HUES6 (cell line): ENCODE results near the gene THBD.

ENCODE experiments used
- H3K27ac ChIP-seq: 2 replicates; pipeline ENCODE4 v1.7.0; 2013; ENCODE audit warnings: low read depth, mild to moderate bottlenecking, low read length, inconsistent platforms
- H3K27me3 ChIP-seq: 2 replicates; pipeline ENCODE4 v1.6.1; 2013; ENCODE audit warnings: low read length; ENCODE audit not compliant: control insufficient read depth, insufficient read depth
- H3K36me3 ChIP-seq: 2 replicates; pipeline ENCODE4 v1.6.1; 2013; ENCODE audit warnings: low read length; ENCODE audit not compliant: control insufficient read depth, insufficient read depth
- H3K4me1 ChIP-seq: 2 replicates; pipeline ENCODE4 v1.6.1; 2013; ENCODE audit warnings: low read length; ENCODE audit not compliant: control insufficient read depth, insufficient read depth
- H3K4me3 ChIP-seq: 2 replicates; pipeline ENCODE4 v1.5.1; 2013; ENCODE audit warnings: low read depth, low read length
- H3K9ac ChIP-seq: one replicate; pipeline ENCODE4 v1.6.1; 2013; ENCODE audit warnings: mild to moderate bottlenecking, low read length
- H3K9me3 ChIP-seq: 2 replicates; pipeline ENCODE4 v1.6.1; 2013; ENCODE audit warnings: low read depth, low read length; ENCODE audit not compliant: control insufficient read depth, insufficient read depth

The THBD gene

DNA sequence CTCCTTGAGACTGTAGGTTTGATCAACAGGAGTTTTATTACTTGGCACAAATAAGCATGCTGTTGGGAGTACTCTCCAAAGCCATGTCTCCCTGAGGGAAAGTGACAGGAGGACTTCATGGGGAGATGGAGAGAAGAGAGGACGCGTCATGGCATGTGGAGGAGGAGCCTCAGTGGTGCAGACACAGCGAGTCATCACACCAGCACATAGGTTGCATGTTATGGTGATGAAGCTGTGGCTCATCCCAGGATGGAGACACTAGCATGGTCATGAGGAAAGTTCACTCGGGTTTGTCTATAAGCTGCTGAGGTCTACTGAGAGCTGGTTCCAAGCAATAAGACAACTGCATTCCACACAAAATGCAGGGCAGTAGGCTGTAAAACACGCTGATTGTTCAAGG lies 27.5 kb downstream of the THBD start:
- H3K27ac ChIP-seq, result no peak overlapping the region
- H3K9me3 ChIP-seq, result no peaks in the 10 kb centered on the region
- no peak overlapping the region for H3K4me3 ChIP-seq
- H3K27me3 ChIP-seq, result no peaks in the 10 kb centered on the region
- H3K36me3 ChIP-seq, result no peaks in the 10 kb centered on the region
- no peak overlapping the region for H3K9ac ChIP-seq
- peaks cover 10% of the 10 kb centered on the region for H3K4me1 ChIP-seq

DNA sequence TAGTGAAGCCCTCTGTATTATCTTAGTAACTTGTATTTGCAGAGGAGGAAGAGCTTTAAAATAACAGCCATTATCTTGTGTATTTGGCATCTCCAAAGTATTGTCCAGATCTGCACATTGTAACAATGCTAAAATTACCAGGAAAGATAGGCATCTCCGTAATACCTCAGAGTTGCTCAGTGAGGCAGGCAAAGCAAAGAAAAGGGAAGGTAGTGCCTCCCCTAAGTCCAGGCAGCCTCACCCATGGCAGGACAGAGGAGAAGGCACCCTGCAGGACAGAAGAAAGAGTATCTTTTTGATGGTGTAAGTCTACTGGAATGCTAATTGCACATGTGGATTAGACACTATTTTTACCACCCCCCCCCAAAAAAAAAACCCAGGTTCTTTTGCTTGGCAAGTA lies 27.9 kb downstream of the THBD start:
- Histone ChIP-seq H3K4me1 (peaks cover 11% of the 10 kb centered on the region), H3K9me3 (no peaks in the 10 kb centered on the region), H3K9ac (no peak overlapping the region)

GRCh38 chr20:23020230-23021018 lies 29.0 kb downstream of the THBD start:
- peaks cover 11% of the 10 kb centered on the region for H3K4me1 ChIP-seq
- H3K27ac ChIP-seq, result no peak overlapping the region
- no peaks in the 10 kb centered on the region for H3K27me3 ChIP-seq
- H3K36me3 ChIP-seq, result no peaks in the 10 kb centered on the region
- no peaks in the 10 kb centered on the region for H3K9me3 ChIP-seq
- no peak overlapping the region for H3K9ac ChIP-seq
- H3K4me3 ChIP-seq, result no peak overlapping the region

More for the DNA sequence above, 27.9 kb downstream of the THBD start:
- no peaks in the 10 kb centered on the region for H3K27me3 ChIP-seq
- H3K4me3 ChIP-seq, result no peak overlapping the region
- H3K27ac ChIP-seq, result no peak overlapping the region
- no peaks in the 10 kb centered on the region for H3K36me3 ChIP-seq

GRCh38 chr20:23019403-23019802 lies 30.1 kb downstream of the THBD start:
- no peak overlapping the region for H3K27ac ChIP-seq
- H3K9ac ChIP-seq, result no peak overlapping the region
- H3K27me3 ChIP-seq, result no peaks in the 10 kb centered on the region
- H3K9me3 ChIP-seq, result no peaks in the 10 kb centered on the region
- no peaks in the 10 kb centered on the region for H3K36me3 ChIP-seq
- H3K4me1 ChIP-seq, result peaks cover 8% of the 10 kb centered on the region
- H3K4me3 ChIP-seq, result no peak overlapping the region

GRCh38 chr20:23018941-23019340 lies 30.5 kb downstream of the THBD start:
- Histone ChIP-seq H3K27ac (no peak overlapping the region), H3K4me3 (no peak overlapping the region), H3K27me3 (no peaks in the 10 kb centered on the region), H3K36me3 (no peaks in the 10 kb centered on the region), H3K9me3 (no peaks in the 10 kb centered on the region), H3K9ac (no peak overlapping the region), H3K4me1 (peaks cover 8% of the 10 kb centered on the region)

- Histone ChIP-seq H3K27me3 (no peaks in the 10 kb centered on the region), H3K36me3 (no peaks in the 10 kb centered on the region), H3K4me1 (peaks cover 8% of the 10 kb centered on the region), H3K9ac (no peak overlapping the region), H3K4me3 (no peak overlapping the region), H3K27ac (no peak overlapping the region), H3K9me3 (no peaks in the 10 kb centered on the region)
These were observed 31.0 kb downstream of the THBD start for GRCh38 chr20:23018432-23018831.

GRCh38 chr20:23017516-23017915 lies 32.0 kb downstream of the THBD start:
- H3K27ac ChIP-seq, result no peak overlapping the region
- H3K36me3 ChIP-seq, result no peaks in the 10 kb centered on the region
- H3K9ac ChIP-seq, result no peak overlapping the region
- H3K4me3 ChIP-seq, result no peak overlapping the region
- no peaks in the 10 kb centered on the region for H3K9me3 ChIP-seq
- peaks cover 8% of the 10 kb centered on the region for H3K4me1 ChIP-seq
- H3K27me3 ChIP-seq, result no peaks in the 10 kb centered on the region

- Histone ChIP-seq H3K27me3 (no peaks in the 10 kb centered on the region), H3K4me3 (no peak overlapping the region)
These were observed 36.0 kb downstream of the THBD start for GRCh38 chr20:23013429-23013828.

GRCh38 chr20:23011008-23011721 lies 38.3 kb downstream of the THBD start:
- Histone ChIP-seq H3K4me3 (no peak overlapping the region), H3K27ac (no peak overlapping the region), H3K9ac (no peak overlapping the region), H3K9me3 (no peaks in the 10 kb centered on the region), H3K4me1 (0 out of 2 replicates have a peak, but pooled peaks cover 4% of the 10 kb centered on the region), H3K27me3 (no peaks in the 10 kb centered on the region), H3K36me3 (no peaks in the 10 kb centered on the region)

More at GRCh38 chr20:23013429-23013828, 36.0 kb downstream of the THBD start:
- H3K27ac ChIP-seq, result no peak overlapping the region
- peaks cover 8% of the 10 kb centered on the region for H3K4me1 ChIP-seq
- H3K9me3 ChIP-seq, result no peaks in the 10 kb centered on the region
- no peak overlapping the region for H3K9ac ChIP-seq
- no peaks in the 10 kb centered on the region for H3K36me3 ChIP-seq

GRCh38 chr20:23010096-23010495 lies 39.4 kb downstream of the THBD start:
- Histone ChIP-seq H3K9me3 (no peaks in the 10 kb centered on the region), H3K9ac (no peak overlapping the region), H3K27ac (no peak overlapping the region), H3K36me3 (no peaks in the 10 kb centered on the region), H3K4me3 (no peak overlapping the region), H3K4me1 (0 out of 2 replicates have a peak, but pooled peaks cover 4% of the 10 kb centered on the region), H3K27me3 (no peaks in the 10 kb centered on the region)

GRCh38 chr20:23009636-23010035 lies 39.8 kb downstream of the THBD start:
- no peak overlapping the region for H3K27ac ChIP-seq
- no peak overlapping the region for H3K9ac ChIP-seq
- H3K27me3 ChIP-seq, result no peaks in the 10 kb centered on the region
- H3K4me1 ChIP-seq, result 0 out of 2 replicates have a peak, but pooled peaks cover 4% of the 10 kb centered on the region
- no peak overlapping the region for H3K4me3 ChIP-seq
- H3K9me3 ChIP-seq, result no peaks in the 10 kb centered on the region
- no peaks in the 10 kb centered on the region for H3K36me3 ChIP-seq
